Fibroblast of lung (primary cell): Measurements from ENCODE around the gene CHST11.

ENCODE experiments used
- EZH2 ChIP-seq: IDR thresholded peaks from 2 replicates; pipeline ENCODE4 v1.5.1; 2012; ENCODE audit warnings: low read length, control low read depth, mild to moderate bottlenecking; ENCODE audit errors: missing control alignments
- TF ChIP-seq, protein P1 (sequence below), 2 donors: IDR thresholded peaks in 1 of 2; conservative IDR thresholded peaks in 1 of 2; 1 replicate in 1 of 2; 2 replicates in 1 of 2; pipeline ENCODE4 v1.5.1; 2011 to 2012; ENCODE audit warnings: low read length in 2 of 2, control low read depth in 1 of 2, inconsistent platforms in 1 of 2, low read depth in 1 of 2, mild to moderate bottlenecking in 1 of 2

- TF ChIP-seq, protein P1, sequence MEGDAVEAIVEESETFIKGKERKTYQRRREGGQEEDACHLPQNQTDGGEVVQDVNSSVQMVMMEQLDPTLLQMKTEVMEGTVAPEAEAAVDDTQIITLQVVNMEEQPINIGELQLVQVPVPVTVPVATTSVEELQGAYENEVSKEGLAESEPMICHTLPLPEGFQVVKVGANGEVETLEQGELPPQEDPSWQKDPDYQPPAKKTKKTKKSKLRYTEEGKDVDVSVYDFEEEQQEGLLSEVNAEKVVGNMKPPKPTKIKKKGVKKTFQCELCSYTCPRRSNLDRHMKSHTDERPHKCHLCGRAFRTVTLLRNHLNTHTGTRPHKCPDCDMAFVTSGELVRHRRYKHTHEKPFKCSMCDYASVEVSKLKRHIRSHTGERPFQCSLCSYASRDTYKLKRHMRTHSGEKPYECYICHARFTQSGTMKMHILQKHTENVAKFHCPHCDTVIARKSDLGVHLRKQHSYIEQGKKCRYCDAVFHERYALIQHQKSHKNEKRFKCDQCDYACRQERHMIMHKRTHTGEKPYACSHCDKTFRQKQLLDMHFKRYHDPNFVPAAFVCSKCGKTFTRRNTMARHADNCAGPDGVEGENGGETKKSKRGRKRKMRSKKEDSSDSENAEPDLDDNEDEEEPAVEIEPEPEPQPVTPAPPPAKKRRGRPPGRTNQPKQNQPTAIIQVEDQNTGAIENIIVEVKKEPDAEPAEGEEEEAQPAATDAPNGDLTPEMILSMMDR (conservative IDR thresholded peaks at IDR 0.05 in 1 of 2, IDR thresholded peaks at IDR 0.05 in 1 of 2; ENCODE audit: low read depth in 1 of 2, low read length in 2 of 2), result no peak
- no peak for TF ChIP-seq EZH2
These were observed 16.0 kb downstream of the CHST11 start for GRCh38 chr12:104472748-104473147.
